ENCODE results near the gene MICAL1.

DNA sequence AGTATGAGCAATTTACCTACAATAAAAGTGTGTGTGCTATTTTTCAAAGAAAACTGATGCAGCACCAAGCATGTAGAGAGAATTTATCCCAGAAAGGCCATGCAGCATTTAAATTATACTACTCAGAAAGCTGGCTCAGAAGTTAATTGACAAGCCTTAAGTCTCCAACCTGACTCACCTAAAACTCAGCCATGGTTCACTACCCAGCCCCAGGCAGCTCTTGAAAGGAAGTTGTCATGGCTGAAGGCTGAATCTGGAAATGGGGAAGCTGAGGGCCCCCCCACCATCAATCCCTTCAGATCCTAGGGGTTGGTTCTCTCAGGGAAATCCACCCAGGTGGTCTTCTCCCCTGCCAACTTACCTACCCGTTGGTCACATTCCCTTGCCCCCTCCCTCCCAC lies 34.8 kb downstream of the MICAL1 start:
- no peak for TF ChIP-seq POLR2AphosphoS5 (IDR thresholded peaks at IDR 0.05)
- TF ChIP-seq, protein P1, sequence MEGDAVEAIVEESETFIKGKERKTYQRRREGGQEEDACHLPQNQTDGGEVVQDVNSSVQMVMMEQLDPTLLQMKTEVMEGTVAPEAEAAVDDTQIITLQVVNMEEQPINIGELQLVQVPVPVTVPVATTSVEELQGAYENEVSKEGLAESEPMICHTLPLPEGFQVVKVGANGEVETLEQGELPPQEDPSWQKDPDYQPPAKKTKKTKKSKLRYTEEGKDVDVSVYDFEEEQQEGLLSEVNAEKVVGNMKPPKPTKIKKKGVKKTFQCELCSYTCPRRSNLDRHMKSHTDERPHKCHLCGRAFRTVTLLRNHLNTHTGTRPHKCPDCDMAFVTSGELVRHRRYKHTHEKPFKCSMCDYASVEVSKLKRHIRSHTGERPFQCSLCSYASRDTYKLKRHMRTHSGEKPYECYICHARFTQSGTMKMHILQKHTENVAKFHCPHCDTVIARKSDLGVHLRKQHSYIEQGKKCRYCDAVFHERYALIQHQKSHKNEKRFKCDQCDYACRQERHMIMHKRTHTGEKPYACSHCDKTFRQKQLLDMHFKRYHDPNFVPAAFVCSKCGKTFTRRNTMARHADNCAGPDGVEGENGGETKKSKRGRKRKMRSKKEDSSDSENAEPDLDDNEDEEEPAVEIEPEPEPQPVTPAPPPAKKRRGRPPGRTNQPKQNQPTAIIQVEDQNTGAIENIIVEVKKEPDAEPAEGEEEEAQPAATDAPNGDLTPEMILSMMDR (IDR thresholded peaks at IDR 0.05): no peak

All from esophagus muscularis mucosa (tissue), 3 donors.